Loucy (cell line): ENCODE results near the gene WHRN.

Experiments
- H2AFZ ChIP-seq: fragments of 200-600 bp; sonication (generic); 2 replicates; pipeline ENCODE4 v1.6.0; 2016; ENCODE audit warnings: antibody characterized with exemption, mild to moderate bottlenecking, low read length, moderate library complexity
- H3F3A ChIP-seq: fragments of 200-600 bp; 2 replicates; pipeline ENCODE4 v1.6.0; 2016; ENCODE audit warnings: antibody characterized with exemption, low read depth, mild to moderate bottlenecking
- H3K27me3 ChIP-seq: fragments of 200-600 bp; sonication (generic); 2 replicates; pipeline ENCODE4 v1.6.1; 2014; ENCODE audit warnings: low read length, mild to moderate bottlenecking; ENCODE audit not compliant: insufficient read depth, poor library complexity, severe bottlenecking
- H3K36me3 ChIP-seq: fragments of 200-600 bp; sonication (generic); 2 replicates; pipeline ENCODE4 v1.6.1; 2016; ENCODE audit warnings: low read length; ENCODE audit not compliant: insufficient read depth
- H3K4me1 ChIP-seq: fragments of 200-600 bp; sonication (generic); 2 replicates; pipeline ENCODE4 v1.5.1; 2014; ENCODE audit warnings: low read length, mild to moderate bottlenecking; ENCODE audit not compliant: insufficient read depth, poor library complexity, severe bottlenecking
- H3K4me2 ChIP-seq: fragments of 200-600 bp; sonication (generic); 2 replicates; pipeline ENCODE4 v1.6.0; 2014; ENCODE audit warnings: antibody characterized with exemption, low read length, low read depth, mild to moderate bottlenecking; ENCODE audit not compliant: poor library complexity, severe bottlenecking
- H3K4me3 ChIP-seq: fragments of 200-600 bp; sonication (generic); 2 replicates; pipeline ENCODE4 v1.5.1; 2014; ENCODE audit warnings: low read length, mild to moderate bottlenecking, mixed read lengths; ENCODE audit not compliant: poor library complexity, severe bottlenecking
- H3K79me2 ChIP-seq: fragments of 200-600 bp; sonication (generic); 2 replicates; pipeline ENCODE4 v1.6.1; 2014; ENCODE audit warnings: low read length; ENCODE audit not compliant: insufficient read depth
- H3K9ac ChIP-seq: fragments of 200-600 bp; sonication (generic); 2 replicates; pipeline ENCODE4 v1.6.0; 2014; ENCODE audit warnings: mild to moderate bottlenecking, low read depth, low read length, moderate library complexity; ENCODE audit not compliant: poor library complexity, severe bottlenecking
- H3K9me2 ChIP-seq: fragments of 200-600 bp; sonication (generic); replicated peaks from 2 replicates; pipeline ENCODE4 v1.6.1; 2016; ENCODE audit warnings: low read depth, low read length, mixed read lengths
- H3K9me3 ChIP-seq: fragments of 200-600 bp; sonication (generic); 2 replicates; pipeline ENCODE4 v1.6.1; 2014; ENCODE audit warnings: mild to moderate bottlenecking, antibody characterized with exemption, low read length, low read depth; ENCODE audit not compliant: insufficient read depth
- H4K20me1 ChIP-seq: fragments of 200-600 bp; sonication (generic); 2 replicates; pipeline ENCODE4 v1.6.0; 2014; ENCODE audit warnings: antibody characterized with exemption, low read length, mild to moderate bottlenecking; ENCODE audit not compliant: insufficient read depth, poor library complexity, severe bottlenecking
- CTCF ChIP-seq: fragments of 200-600 bp; sonication (generic); conservative IDR thresholded peaks from 2 replicates; pipeline ENCODE4 v1.5.1; 2014; ENCODE audit warnings: mild to moderate bottlenecking, antibody characterized with exemption, low read length
- EZH2phosphoT487 ChIP-seq: fragments of 200-600 bp; IDR thresholded peaks from 2 replicates; pipeline ENCODE4 v1.6.1; 2018; ENCODE audit warnings: antibody characterized with exemption, mild to moderate bottlenecking, moderate library complexity, borderline replicate concordance

Gene WHRN

GRCh38 chr9:114532561-114533237, 27.4 kb upstream of the WHRN start:
- H3F3A ChIP-seq = no peaks in the 10 kb centered on the region

GRCh38 chr9:114529285-114529684, 24.0 kb upstream of the WHRN start:
- no peaks in the 10 kb centered on the region for H3F3A ChIP-seq
- no peaks in the 10 kb centered on the region for H3K36me3 ChIP-seq
- no peaks in the 10 kb centered on the region for H4K20me1 ChIP-seq

More at GRCh38 chr9:114532561-114533237, 27.4 kb upstream of the WHRN start:
- Histone ChIP-seq H3K9me2 (no peaks in the 10 kb centered on the region), H2AFZ (no peak overlapping the region), H3K79me2 (no peaks in the 10 kb centered on the region), H4K20me1 (no peaks in the 10 kb centered on the region), H3K9me3 (no peaks in the 10 kb centered on the region), H3K36me3 (no peaks in the 10 kb centered on the region), H3K4me3 (no peak overlapping the region), H3K9ac (no peak overlapping the region), H3K27me3 (no peaks in the 10 kb centered on the region), H3K4me2 (no peak overlapping the region), H3K4me1 (no peaks in the 10 kb centered on the region)
- TF ChIP-seq CTCF = no peak
- no peak for TF ChIP-seq EZH2phosphoT487

GRCh38 chr9:114526807-114527206, 21.5 kb upstream of the WHRN start:
- no peaks in the 10 kb centered on the region for H3K9me2 ChIP-seq
- no peak overlapping the region for H3K9ac ChIP-seq
- H4K20me1 ChIP-seq = no peaks in the 10 kb centered on the region

More at GRCh38 chr9:114529285-114529684, 24.0 kb upstream of the WHRN start:
- no peak overlapping the region for H3K4me2 ChIP-seq
- H3K79me2 ChIP-seq = no peaks in the 10 kb centered on the region
- no peaks in the 10 kb centered on the region for H3K9me2 ChIP-seq
- H3K9me3 ChIP-seq = no peaks in the 10 kb centered on the region
- H3K4me1 ChIP-seq = no peaks in the 10 kb centered on the region
- H3K9ac ChIP-seq = no peak overlapping the region
- no peak overlapping the region for H3K4me3 ChIP-seq
- H3K27me3 ChIP-seq = no peaks in the 10 kb centered on the region
- H2AFZ ChIP-seq = no peak overlapping the region
- no peak for TF ChIP-seq CTCF

More at GRCh38 chr9:114526807-114527206, 21.5 kb upstream of the WHRN start:
- H3K4me3 ChIP-seq = no peak overlapping the region
- no peaks in the 10 kb centered on the region for H3F3A ChIP-seq
- TF ChIP-seq EZH2phosphoT487 (no peak), CTCF (no peak)
- H3K9me3 ChIP-seq = no peaks in the 10 kb centered on the region
- H3K4me1 ChIP-seq = no peaks in the 10 kb centered on the region
- H3K36me3 ChIP-seq = no peaks in the 10 kb centered on the region
- no peak overlapping the region for H2AFZ ChIP-seq
- H3K27me3 ChIP-seq = no peaks in the 10 kb centered on the region
- no peaks in the 10 kb centered on the region for H3K79me2 ChIP-seq
- H3K4me2 ChIP-seq = no peak overlapping the region
